Psoas muscle (tissue), 8 donors: Measurements from ENCODE around the gene VASH2. TPM values are rescaled to one million over a fixed set of nuclear protein-coding genes. Genes with fewer than 3 reads are reported as not detected.

ENCODE experiments used
- ATAC-seq, 4 donors: fragments of 200-7000 bp; cut with Tn5 transposase; one replicate each; pipeline ENCODE4 v1.9.1; 2020; ENCODE audit warnings: moderate library complexity in 3 of 4, mild to moderate bottlenecking in 2 of 4
- DNase-seq, 2 donors: peaks; one replicate each; pipeline ENCODE4 v3.0.0-alpha.2; 2020
- H3K27ac ChIP-seq: fragments of 200-600 bp; one replicate; pipeline ENCODE4 v1.8.0; 2022
- H3K27me3 ChIP-seq, 3 donors: fragments of 200-600 bp in 1 of 3; one replicate each; pipeline versions ENCODE4 v1.6.1 to v1.8.0; 2013 to 2022; ENCODE audit warnings: low read length in 2 of 3, mild to moderate bottlenecking in 2 of 3, moderate library complexity in 1 of 3; ENCODE audit not compliant: insufficient read depth in 3 of 3
- H3K36me3 ChIP-seq, 2 donors: fragments of 200-600 bp in 1 of 2; one replicate each; pipeline versions ENCODE4 v1.6.1 to v1.8.0; 2013 to 2022; ENCODE audit warnings: low read depth in 1 of 2, mild to moderate bottlenecking in 1 of 2, moderate library complexity in 1 of 2; ENCODE audit not compliant: insufficient read depth in 1 of 2
- H3K4me1 ChIP-seq: fragments of 200-600 bp; one replicate; pipeline ENCODE4 v1.8.0; 2022
- H3K4me3 ChIP-seq: fragments of 200-600 bp; one replicate; pipeline ENCODE4 v1.8.0; 2022; ENCODE audit warnings: mild to moderate bottlenecking
- H3K9me3 ChIP-seq: fragments of 200-600 bp; one replicate; pipeline ENCODE4 v1.8.0; 2022
- CTCF ChIP-seq: fragments of 200-600 bp; IDR thresholded peaks from one replicate; pipeline ENCODE4 v1.8.0; 2022; ENCODE audit warnings: antibody characterized with exemption
- WGBS, 3 donors: extraction: QIAGEN DNeasy Blood & Tissue Kit; methylation state at CpG; one replicate each; pipeline versions ENCODE4 v1.1.6 to v1.1.7; 2013; 5-methylcytosine and 5-hydroxymethylcytosine counted together
- intact Hi-C, 2 donors: fragments of 100-400 bp; cut with DNase I; formaldehyde crosslinking; loops; one replicate each; pipeline versions ENCODE4 v1.11.0 to v1.14.2; 2022
- polyA plus RNA-seq, 3 donors: library from polyadenylated mRNA; stranded (reverse); fragments of 200-250 nt; gene quantifications; one replicate each; pipeline ENCODE4 v1.2.3, GENCODE V29; 2013
- total RNA-seq, 4 donors: library from RNA; stranded (reverse); fragmentation: NEBNext Ultra II Directional in 2 of 4; extraction: Animal tissue kit (Norgen Biotek cat#: 25700) in 2 of 4; gene quantifications; one replicate each; pipeline versions ENCODE4 v1.2.1 to v1.2.4, GENCODE V29; 2021 to 2023
- donor health status: healthy with polysubstance abuse.
- donor health status: DM: no; HTN: no; CAD: no; lungs with moderate emphysema.
- donor health status: Bipolar disorder and iron deficiency.
- donor health status: healthy.
- donor health status: DM: yes; HTN: yes; CAD: no.
- donor health status: DM: no; HTN: no; CAD: no.
- donor health status: DM: no; HTN: no; CAD: no.
- donor health status: DM: yes; HTN: yes; CAD: no.

VASH2 gene
- total and polyA plus RNA-seq, 7 donors, result 0.09 to 1.6 (median 0.17) TPM

DNA sequence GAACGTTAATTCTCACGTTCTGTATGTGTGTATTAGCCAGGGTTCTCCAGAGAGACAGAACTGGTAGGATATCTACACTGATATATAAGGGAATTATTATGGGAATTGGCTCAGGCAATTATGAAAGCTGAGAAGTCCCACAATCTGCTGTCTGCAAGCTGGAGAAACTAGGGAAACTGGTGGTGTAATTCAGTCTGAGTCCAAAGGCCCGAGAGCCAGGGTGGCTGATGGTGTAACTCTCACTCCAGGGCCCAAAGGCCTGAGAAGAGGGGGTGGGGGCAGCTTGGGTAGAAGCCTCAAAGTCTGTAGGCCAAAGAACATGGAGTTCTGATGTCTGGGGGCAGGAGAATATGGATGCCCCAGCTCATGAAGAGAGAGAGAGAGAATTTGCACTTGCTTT lies 13.3 kb upstream of the VASH2 start:
- ATAC-seq, result no peak
- no peak for TF ChIP-seq CTCF
- Histone ChIP-seq H3K27ac (no peak overlapping the region), H3K4me3 (no peak overlapping the region), H3K27me3 (peaks cover 0 to 3% (median 0%) of the 10 kb centered on the region in 3 donors), H3K36me3 (no peaks in the 10 kb centered on the region), H3K9me3 (peaks cover 7% of the 10 kb centered on the region), H3K4me1 (no peaks in the 10 kb centered on the region)
- intact Hi-C loops, result no loop called here
- 91 to 93% (median 93%) methylated on average over 3 of the region's 3 CpGs for WGBS, 3 donors
- DNase-seq, result no peak

DNA sequence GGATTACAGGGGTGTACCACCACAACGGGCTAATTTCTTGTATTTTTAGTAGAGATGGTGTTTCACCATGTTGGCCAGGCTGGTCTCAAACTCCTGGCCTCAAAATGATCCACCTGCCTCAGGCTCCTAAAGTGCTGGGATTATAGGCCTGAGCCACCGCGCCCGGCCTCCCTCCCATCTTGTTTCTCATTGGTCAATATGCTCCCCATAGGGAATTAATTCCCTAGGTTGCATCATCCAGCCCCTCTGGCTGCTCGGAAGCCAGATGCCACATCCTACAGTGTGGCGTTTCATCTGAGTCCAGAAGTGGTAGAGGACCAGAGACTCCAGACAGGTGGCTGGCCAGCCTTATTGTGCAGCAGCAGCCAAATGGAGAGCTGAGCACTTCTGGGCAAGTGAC lies 11.5 kb upstream of the VASH2 start:
- Histone ChIP-seq H3K4me3 (no peak overlapping the region), H3K27me3 (peaks cover 0 to 3% (median 0%) of the 10 kb centered on the region in 3 donors), H3K36me3 (no peaks in the 10 kb centered on the region), H3K9me3 (peaks cover 7% of the 10 kb centered on the region), H3K27ac (no peak overlapping the region), H3K4me1 (no peaks in the 10 kb centered on the region)
- no peak for DNase-seq
- 78 to 81% (median 79%) methylated on average over 6 of the region's 6 CpGs for WGBS, 3 donors
- TF ChIP-seq CTCF, result no peak
- intact Hi-C loops, result no loop called here
- ATAC-seq, result no peak

GRCh38 chr1:212941452-212941851 lies 8.9 kb upstream of the VASH2 start:
- DNase-seq (no peak), ATAC-seq (no peak)
- peaks cover 0 to 3% (median 0%) of the 10 kb centered on the region in 3 donors for H3K27me3 ChIP-seq
- H3K36me3 ChIP-seq, result no peaks in the 10 kb centered on the region
- H3K9me3 ChIP-seq, result peaks cover 7% of the 10 kb centered on the region
- 90 to 92% (median 91%) methylated on average over 1 of the region's 1 CpG for WGBS, 3 donors
- intact Hi-C loops, result no loop called here
- no peaks in the 10 kb centered on the region for H3K4me1 ChIP-seq
- TF ChIP-seq CTCF, result no peak
- no peak overlapping the region for H3K27ac ChIP-seq
- H3K4me3 ChIP-seq, result no peak overlapping the region

- DNase-seq (no peak), ATAC-seq (no peak)
- 73 to 91% (median 89%) methylated on average over 6 of the region's 6 CpGs for WGBS, 3 donors
- Histone ChIP-seq H3K27me3 (peaks cover 0 to 3% (median 0%) of the 10 kb centered on the region in 3 donors), H3K4me3 (no peak overlapping the region), H3K27ac (no peak overlapping the region), H3K9me3 (peaks cover 7% of the 10 kb centered on the region), H3K4me1 (no peaks in the 10 kb centered on the region), H3K36me3 (no peaks in the 10 kb centered on the region)
- no peak for TF ChIP-seq CTCF
- intact Hi-C loops, result no loop called here
These were observed 7.5 kb upstream of the VASH2 start for GRCh38 chr1:212942679-212943392.

DNA sequence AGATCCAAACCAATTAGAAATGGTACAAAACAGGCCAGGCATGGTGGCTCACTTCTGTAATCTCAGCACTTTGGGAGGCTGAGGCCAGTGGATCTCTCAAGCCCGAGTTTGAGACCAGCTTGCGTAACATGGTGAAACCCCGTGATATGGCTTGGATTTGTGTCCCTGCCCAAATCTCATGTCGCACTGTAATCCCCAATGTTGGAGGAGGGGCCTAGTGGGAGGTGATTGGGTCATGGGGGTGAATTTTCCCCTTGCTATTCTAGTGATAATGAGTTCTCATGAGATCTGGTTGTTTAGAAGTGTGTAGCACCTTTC lies 7.0 kb upstream of the VASH2 start:
- DNase-seq (no peak), ATAC-seq (no peak)
- 63 to 85% (median 65%) methylated on average over 4 of the region's 4 CpGs for WGBS, 3 donors
- Histone ChIP-seq H3K27me3 (peaks cover 0 to 3% (median 0%) of the 10 kb centered on the region in 3 donors), H3K4me1 (no peaks in the 10 kb centered on the region), H3K36me3 (no peaks in the 10 kb centered on the region), H3K9me3 (peaks cover 7% of the 10 kb centered on the region), H3K27ac (no peak overlapping the region), H3K4me3 (no peak overlapping the region)
- TF ChIP-seq CTCF, result no peak
- intact Hi-C loops, result no loop called here
